HG03520 (cell line): ENCODE results near the gene STK10.

Source experiments
- ATAC-seq: cut with Tn5 transposase; IDR thresholded peaks from one replicate; pipeline ENCODE4 v1.9.1; 2021; ENCODE audit warnings: mild to moderate bottlenecking, moderate library complexity; ENCODE audit not compliant: unreplicated experiment

The STK10 gene

GRCh38 chr5:172144931-172145869, 42.8 kb downstream of the STK10 start:
- ATAC-seq, result no peak

- peak; percentile 64 for ATAC-seq
These were observed 43.7 kb downstream of the STK10 start for GRCh38 chr5:172144291-172144815.

- ATAC-seq, result no peak
These were observed 44.1 kb downstream of the STK10 start for GRCh38 chr5:172143875-172144274.

- ATAC-seq, result no peak
These were observed 45.3 kb downstream of the STK10 start for GRCh38 chr5:172142709-172143215.

- ATAC-seq, result no peak
These were observed 46.1 kb downstream of the STK10 start for GRCh38 chr5:172141949-172142319.

GRCh38 chr5:172140866-172141265, 47.2 kb downstream of the STK10 start:
- ATAC-seq, result no peak

- no peak for ATAC-seq
These were observed 47.9 kb downstream of the STK10 start for GRCh38 chr5:172140120-172140519.

GRCh38 chr5:172137046-172137445, 51.0 kb downstream of the STK10 start:
- no peak for ATAC-seq

GRCh38 chr5:172133359-172134029, 54.5 kb downstream of the STK10 start:
- no peak for ATAC-seq

GRCh38 chr5:172131690-172132089, 56.3 kb downstream of the STK10 start:
- ATAC-seq, result no peak

- no peak for ATAC-seq
These were observed 58.6 kb downstream of the STK10 start for GRCh38 chr5:172129256-172129910.

GRCh38 chr5:172127581-172127980, 60.4 kb downstream of the STK10 start:
- ATAC-seq, result no peak

GRCh38 chr5:172123269-172123692, 64.7 kb downstream of the STK10 start:
- ATAC-seq, result no peak

- ATAC-seq, result no peak
These were observed 67.9 kb downstream of the STK10 start for GRCh38 chr5:172119921-172120688.

GRCh38 chr5:172118891-172119290, 69.1 kb downstream of the STK10 start:
- ATAC-seq, result no peak

GRCh38 chr5:172117977-172118701, 69.9 kb downstream of the STK10 start:
- no peak for ATAC-seq

- no peak for ATAC-seq
These were observed 72.5 kb downstream of the STK10 start for GRCh38 chr5:172115541-172115982.

- ATAC-seq, result peak; percentile 61
These were observed 73.1 kb downstream of the STK10 start for GRCh38 chr5:172114875-172115422.

- no peak for ATAC-seq
These were observed 75.0 kb downstream of the STK10 start for GRCh38 chr5:172113036-172113435.
